HL-60 (cell line): ENCODE data around the gene MOAP1.

ENCODE experiments used
- GABPA ChIP-seq: IDR thresholded peaks from 2 replicates; pipeline ENCODE4 v1.6.1; 2012; ENCODE audit warnings: low read depth
- POLR2AphosphoS5 ChIP-seq: IDR thresholded peaks from 2 replicates; pipeline ENCODE4 v1.6.1; 2012; ENCODE audit warnings: low read depth
- TF ChIP-seq, protein P1 (sequence below): IDR thresholded peaks from one replicate; pipeline ENCODE4 v1.5.1; 2011; ENCODE audit warnings: low read length, control low read depth, inconsistent platforms; ENCODE audit not compliant: insufficient read depth
- TF ChIP-seq, protein P2 (sequence below): IDR thresholded peaks from 2 replicates; pipeline ENCODE4 v1.6.1; 2012; ENCODE audit warnings: low read depth; ENCODE audit not compliant: insufficient replicate concordance

GRCh38 chr14:93200553-93200952 lies 15.9 kb upstream of the MOAP1 start:
- TF ChIP-seq, protein P1, sequence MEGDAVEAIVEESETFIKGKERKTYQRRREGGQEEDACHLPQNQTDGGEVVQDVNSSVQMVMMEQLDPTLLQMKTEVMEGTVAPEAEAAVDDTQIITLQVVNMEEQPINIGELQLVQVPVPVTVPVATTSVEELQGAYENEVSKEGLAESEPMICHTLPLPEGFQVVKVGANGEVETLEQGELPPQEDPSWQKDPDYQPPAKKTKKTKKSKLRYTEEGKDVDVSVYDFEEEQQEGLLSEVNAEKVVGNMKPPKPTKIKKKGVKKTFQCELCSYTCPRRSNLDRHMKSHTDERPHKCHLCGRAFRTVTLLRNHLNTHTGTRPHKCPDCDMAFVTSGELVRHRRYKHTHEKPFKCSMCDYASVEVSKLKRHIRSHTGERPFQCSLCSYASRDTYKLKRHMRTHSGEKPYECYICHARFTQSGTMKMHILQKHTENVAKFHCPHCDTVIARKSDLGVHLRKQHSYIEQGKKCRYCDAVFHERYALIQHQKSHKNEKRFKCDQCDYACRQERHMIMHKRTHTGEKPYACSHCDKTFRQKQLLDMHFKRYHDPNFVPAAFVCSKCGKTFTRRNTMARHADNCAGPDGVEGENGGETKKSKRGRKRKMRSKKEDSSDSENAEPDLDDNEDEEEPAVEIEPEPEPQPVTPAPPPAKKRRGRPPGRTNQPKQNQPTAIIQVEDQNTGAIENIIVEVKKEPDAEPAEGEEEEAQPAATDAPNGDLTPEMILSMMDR = no peak
- TF ChIP-seq, protein P2, sequence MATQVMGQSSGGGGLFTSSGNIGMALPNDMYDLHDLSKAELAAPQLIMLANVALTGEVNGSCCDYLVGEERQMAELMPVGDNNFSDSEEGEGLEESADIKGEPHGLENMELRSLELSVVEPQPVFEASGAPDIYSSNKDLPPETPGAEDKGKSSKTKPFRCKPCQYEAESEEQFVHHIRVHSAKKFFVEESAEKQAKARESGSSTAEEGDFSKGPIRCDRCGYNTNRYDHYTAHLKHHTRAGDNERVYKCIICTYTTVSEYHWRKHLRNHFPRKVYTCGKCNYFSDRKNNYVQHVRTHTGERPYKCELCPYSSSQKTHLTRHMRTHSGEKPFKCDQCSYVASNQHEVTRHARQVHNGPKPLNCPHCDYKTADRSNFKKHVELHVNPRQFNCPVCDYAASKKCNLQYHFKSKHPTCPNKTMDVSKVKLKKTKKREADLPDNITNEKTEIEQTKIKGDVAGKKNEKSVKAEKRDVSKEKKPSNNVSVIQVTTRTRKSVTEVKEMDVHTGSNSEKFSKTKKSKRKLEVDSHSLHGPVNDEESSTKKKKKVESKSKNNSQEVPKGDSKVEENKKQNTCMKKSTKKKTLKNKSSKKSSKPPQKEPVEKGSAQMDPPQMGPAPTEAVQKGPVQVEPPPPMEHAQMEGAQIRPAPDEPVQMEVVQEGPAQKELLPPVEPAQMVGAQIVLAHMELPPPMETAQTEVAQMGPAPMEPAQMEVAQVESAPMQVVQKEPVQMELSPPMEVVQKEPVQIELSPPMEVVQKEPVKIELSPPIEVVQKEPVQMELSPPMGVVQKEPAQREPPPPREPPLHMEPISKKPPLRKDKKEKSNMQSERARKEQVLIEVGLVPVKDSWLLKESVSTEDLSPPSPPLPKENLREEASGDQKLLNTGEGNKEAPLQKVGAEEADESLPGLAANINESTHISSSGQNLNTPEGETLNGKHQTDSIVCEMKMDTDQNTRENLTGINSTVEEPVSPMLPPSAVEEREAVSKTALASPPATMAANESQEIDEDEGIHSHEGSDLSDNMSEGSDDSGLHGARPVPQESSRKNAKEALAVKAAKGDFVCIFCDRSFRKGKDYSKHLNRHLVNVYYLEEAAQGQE = no peak
- TF ChIP-seq POLR2AphosphoS5 (no peak), GABPA (no peak)
